DOHH2 (cell line): ENCODE data around the gene LZTR1.

ENCODE experiments used
- CTCF ChIP-seq: fragments of 200-600 bp; sonication (generic); IDR thresholded peaks from one replicate; pipeline ENCODE4 v1.5.1; 2014; ENCODE audit warnings: antibody characterized with exemption, mild to moderate bottlenecking, low read depth, low read length; ENCODE audit not compliant: poor library complexity, severe bottlenecking
- EZH2phosphoT487 ChIP-seq: fragments of 200-600 bp; sonication (generic); IDR thresholded peaks from 2 replicates; pipeline ENCODE4 v1.6.1; 2017; ENCODE audit warnings: borderline replicate concordance, mild to moderate bottlenecking, antibody characterized with exemption, low read length, moderate library complexity, mixed read lengths

- TF ChIP-seq CTCF (no peak), EZH2phosphoT487 (no peak)
Measured at GRCh38 chr22:20983081-20983771, 1.1 kb downstream of the LZTR1 start.
